NCI-H82 treated with DMSO at 0.1 percent for 48 hours (cell line): ENCODE measurements around the gene DOCK2.

ENCODE experiments used
- DNase-seq: peaks from one replicate; lab custom pipeline; 2025; ENCODE audit not compliant: unreplicated experiment; lab: John Stamatoyannopoulos, UW

The DOCK2 gene

GRCh38 chr5:170025853-170026252 is 388.8 kb downstream of the DOCK2 start:
- no peak for DNase-seq

GRCh38 chr5:170028124-170028523 is 391.0 kb downstream of the DOCK2 start:
- DNase-seq: no peak

- DNase-seq: no peak
Measured at GRCh38 chr5:170034231-170034630, 397.2 kb downstream of the DOCK2 start.

GRCh38 chr5:170038241-170038640 is 401.2 kb downstream of the DOCK2 start:
- no peak for DNase-seq

GRCh38 chr5:170039830-170040229 is 402.8 kb downstream of the DOCK2 start:
- no peak for DNase-seq

GRCh38 chr5:170046241-170046640 is 409.2 kb downstream of the DOCK2 start:
- peak; percentile 15 for DNase-seq

GRCh38 chr5:170049713-170050112 is 412.6 kb downstream of the DOCK2 start:
- DNase-seq: no peak

GRCh38 chr5:170053896-170054295 is 416.8 kb downstream of the DOCK2 start:
- DNase-seq: no peak

- no peak for DNase-seq
Measured at GRCh38 chr5:170055606-170056005, 418.5 kb downstream of the DOCK2 start.

- DNase-seq: no peak
Measured at GRCh38 chr5:170056561-170057267, 419.6 kb downstream of the DOCK2 start.

GRCh38 chr5:170057311-170057710 is 420.2 kb downstream of the DOCK2 start:
- no peak for DNase-seq

- DNase-seq: no peak
Measured at GRCh38 chr5:170059221-170059620, 422.1 kb downstream of the DOCK2 start.

- DNase-seq: no peak
Measured at GRCh38 chr5:170067152-170067551, 430.1 kb downstream of the DOCK2 start.

GRCh38 chr5:170067574-170068170 is 430.6 kb downstream of the DOCK2 start:
- DNase-seq: no peak

- DNase-seq: no peak
Measured at GRCh38 chr5:170069512-170069911, 432.4 kb downstream of the DOCK2 start.

- DNase-seq: no peak
Measured at GRCh38 chr5:170070556-170071412, 433.7 kb downstream of the DOCK2 start.

GRCh38 chr5:170071748-170072147 is 434.7 kb downstream of the DOCK2 start:
- DNase-seq: no peak

GRCh38 chr5:170075696-170076095 is 438.6 kb downstream of the DOCK2 start:
- no peak for DNase-seq

GRCh38 chr5:170076211-170076610 is 439.1 kb downstream of the DOCK2 start:
- no peak for DNase-seq

- DNase-seq: no peak
Measured at GRCh38 chr5:170076739-170077138, 439.7 kb downstream of the DOCK2 start.

GRCh38 chr5:170077526-170077925 is 440.5 kb downstream of the DOCK2 start:
- no peak for DNase-seq

GRCh38 chr5:170078458-170078857 is 441.4 kb downstream of the DOCK2 start:
- DNase-seq: no peak
